Measurements from ENCODE around the gene HAUS7.

The HAUS7 gene

GRCh38 chrX:153511784-153512500 is 41.6 kb upstream of the HAUS7 start (continued):
- no peak for TF ChIP-seq PRDM4 (tag by site-specific recombination; IDR thresholded peaks at IDR 0.05)
- no peak for TF ChIP-seq ZSCAN18 (tag by site-specific recombination; IDR thresholded peaks at IDR 0.05)
- TF ChIP-seq IKZF3 (tag by site-specific recombination; IDR thresholded peaks at IDR 0.05) = no peak
- no peak for TF ChIP-seq ZSCAN30 (tag by site-specific recombination; IDR thresholded peaks at IDR 0.05)
- no peak for TF ChIP-seq ZNF610 (tag by site-specific recombination; IDR thresholded peaks at IDR 0.05; ENCODE audit: borderline replicate concordance)
- TF ChIP-seq ZNF48 (tag by site-specific recombination; IDR thresholded peaks at IDR 0.05) = no peak

- no peak for TF ChIP-seq ZNF26 (tag by site-specific recombination; IDR thresholded peaks at IDR 0.05)
- TF ChIP-seq ZNF626 (tag by site-specific recombination; IDR thresholded peaks at IDR 0.05) = no peak
- no peak for TF ChIP-seq ZNF133 (tag by site-specific recombination; IDR thresholded peaks at IDR 0.05)
- TF ChIP-seq ZNF266 (tag by site-specific recombination; IDR thresholded peaks at IDR 0.05; ENCODE audit: low read depth) = no peak
- TF ChIP-seq ZNF184 (tag by site-specific recombination; IDR thresholded peaks at IDR 0.05) = no peak
- no peak for TF ChIP-seq ZSCAN23 (tag by site-specific recombination; IDR thresholded peaks at IDR 0.05)
- Histone ChIP-seq H3K27ac (ENCODE audit: extremely low read depth, low read depth, low read length) (no peak overlapping the region), H3K36me3 (ENCODE audit: control insufficient read depth in 2 of 2, insufficient read depth in 1 of 2, low read length in 2 of 2) (no peaks in the 10 kb centered on the region), H3K9me3 (ENCODE audit: control insufficient read depth, insufficient read depth, low read depth, low read length) (no peaks in the 10 kb centered on the region), H3K4me3 (ENCODE audit: low read depth, low read length) (no peak overlapping the region), H3K4me1 (ENCODE audit: control insufficient read depth, insufficient read depth, low read length) (no peaks in the 10 kb centered on the region)
- POLR2A ChIA-PET = interaction anchor here (1.2 kb wide), 1 partner anchor 39 kb away, joined by 7 read pairs; no protein-coding TSS in a partner anchor
- CTCF ChIA-PET = interaction anchor here (0.9 to 1.8 kb wide), 2 partner anchors 29 to 49 kb away, joined by 6 to 7 read pairs; no protein-coding TSS in a partner anchor
Observed at GRCh38 chrX:153510383-153510782, 40.0 kb upstream of the HAUS7 start.

- Histone ChIP-seq H3K9me3 (ENCODE audit: control insufficient read depth, insufficient read depth, low read depth, low read length) (no peaks in the 10 kb centered on the region), H3K4me3 (ENCODE audit: low read depth, low read length) (no peak overlapping the region), H3K4me1 (ENCODE audit: control insufficient read depth, insufficient read depth, low read length) (no peaks in the 10 kb centered on the region), H3K36me3 (ENCODE audit: control insufficient read depth in 2 of 2, insufficient read depth in 1 of 2, low read length in 2 of 2) (no peaks in the 10 kb centered on the region), H3K27ac (ENCODE audit: extremely low read depth, low read depth, low read length) (no peak overlapping the region)
- TF ChIP-seq ZNF223 (tag by site-specific recombination; IDR thresholded peaks at IDR 0.05) = no peak
- no peak for TF ChIP-seq YY1 (tag by site-specific recombination; IDR thresholded peaks at IDR 0.05)
- no peak for TF ChIP-seq BCL11A (tag by site-specific recombination; IDR thresholded peaks at IDR 0.05; ENCODE audit: low read depth)
- TF ChIP-seq GLI4 (tag by site-specific recombination; IDR thresholded peaks at IDR 0.05) = no peak
- no peak for TF ChIP-seq ZNF76 (tag by site-specific recombination; IDR thresholded peaks at IDR 0.05; ENCODE audit: borderline replicate concordance, low read depth)
- no peak for TF ChIP-seq ZNF513 (tag by site-specific recombination; IDR thresholded peaks at IDR 0.05)
- CTCF ChIA-PET = interaction anchor here (0.6 to 4.1 kb wide), 5 partner anchors 38 to 193 kb away, joined by 3 to 89 read pairs (median 5); partner anchors contain the start of gene HAUS7
- POLR2A ChIA-PET = no interaction called here
Observed at GRCh38 chrX:153509592-153509991, 39.2 kb upstream of the HAUS7 start.

Data from HEK293 (cell line).